Gastrocnemius medialis (tissue), 4 donors: ENCODE results near the gene SRR. TPM values are rescaled to one million over a fixed set of nuclear protein-coding genes. Genes with fewer than 3 reads are reported as not detected.
"Not testable (repeated sequence)": the region's sequence is repeated elsewhere in the genome, so short reads cannot be mapped to it uniquely, and the experiment has no call there.

ENCODE experiments used
- ATAC-seq, 2 donors: fragments of 150-250 bp; one replicate each; pipeline ENCODE4 v1.9.1; 2016
- DNase-seq, 2 donors: peaks; one replicate each; pipeline ENCODE4 v3.0.0-alpha.2; 2019
- H3K27ac ChIP-seq, 4 donors: fragments of 200-600 bp; sonication (generic); 1 replicate in 1 of 4; 2 replicates in 3 of 4; pipeline ENCODE4 v1.5.1; 2016 to 2018; ENCODE audit warnings: mild to moderate bottlenecking in 2 of 4, moderate library complexity in 1 of 4
- H3K27me3 ChIP-seq, 3 donors: fragments of 200-600 bp; sonication (generic) in 2 of 3; 1 replicate in 1 of 3; 2 replicates in 2 of 3; pipeline versions ENCODE4 v1.5.1 to v1.6.0; 2016 to 2019; ENCODE audit warnings: mild to moderate bottlenecking in 1 of 3, moderate library complexity in 1 of 3
- H3K36me3 ChIP-seq, 2 donors: fragments of 200-600 bp; sonication (generic) in 1 of 2; one replicate each; pipeline ENCODE4 v1.5.1; 2017 to 2018
- H3K4me1 ChIP-seq, 2 donors: fragments of 200-600 bp; sonication (generic) in 1 of 2; one replicate each; pipeline ENCODE4 v1.5.1; 2016 to 2017; ENCODE audit warnings: mild to moderate bottlenecking in 2 of 2
- H3K4me3 ChIP-seq, 4 donors: fragments of 200-600 bp; sonication (generic) in 3 of 4; 1 replicate in 1 of 4; 2 replicates in 3 of 4; pipeline ENCODE4 v1.5.1; 2016 to 2019; ENCODE audit warnings: mild to moderate bottlenecking in 2 of 4
- H3K9me3 ChIP-seq, 3 donors: fragments of 200-600 bp; sonication (generic) in 2 of 3; 1 replicate in 1 of 3; 2 replicates in 2 of 3; pipeline ENCODE4 v1.5.1; 2016 to 2019
- POLR2A ChIP-seq, 2 donors: fragments of 450-650 bp; IDR thresholded peaks; one replicate each; pipeline ENCODE4 v1.6.1; 2017; ENCODE audit warnings: antibody characterized with exemption in 2 of 2, mild to moderate bottlenecking in 2 of 2, moderate library complexity in 2 of 2
- in situ Hi-C, 4 donors: fragments of 200-750 bp; cut with MboI; loops; one replicate each; pipeline versions ENCODE4 v1.15.0 to v1.8.0; 2017; ENCODE audit warnings: low sequenced_read_pairs in 4 of 4
- intact Hi-C: fragments of 100-400 bp; cut with DNase I; formaldehyde crosslinking; loops from one replicate; pipeline ENCODE4 v1.15.1; 2023; ENCODE audit warnings: low total_unique reads
- total RNA-seq, 4 donors: library from RNA; depleted of rRNA; stranded (reverse); fragments of >200 nt; gene quantifications; one replicate each; pipeline versions ENCODE4 v1.1.0 to v1.2.3, GENCODE V29; 2016
- TF ChIP-seq, protein P1 (sequence below), 5 experiments: fragments of 450-650 bp in 3 of 5; fragments of 200-600 bp in 2 of 5; sonication (generic) in 2 of 5; IDR thresholded peaks in 4 of 5; conservative IDR thresholded peaks in 1 of 5; 1 replicate in 4 of 5; 2 replicates in 1 of 5; pipeline ENCODE4 v1.5.1; 2016 to 2019; ENCODE audit warnings: antibody characterized with exemption in 5 of 5, mild to moderate bottlenecking in 3 of 5, moderate library complexity in 3 of 5

Gene SRR, protein sequence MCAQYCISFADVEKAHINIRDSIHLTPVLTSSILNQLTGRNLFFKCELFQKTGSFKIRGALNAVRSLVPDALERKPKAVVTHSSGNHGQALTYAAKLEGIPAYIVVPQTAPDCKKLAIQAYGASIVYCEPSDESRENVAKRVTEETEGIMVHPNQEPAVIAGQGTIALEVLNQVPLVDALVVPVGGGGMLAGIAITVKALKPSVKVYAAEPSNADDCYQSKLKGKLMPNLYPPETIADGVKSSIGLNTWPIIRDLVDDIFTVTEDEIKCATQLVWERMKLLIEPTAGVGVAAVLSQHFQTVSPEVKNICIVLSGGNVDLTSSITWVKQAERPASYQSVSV
- total RNA-seq, result 10 to 100 TPM in 2 of 4 donors, 1 to 10 TPM in 2; 3.0 to 20.0 (median 10.7) TPM

- Histone ChIP-seq H3K27me3 (no peaks in the 10 kb centered on the region), H3K36me3 (peaks cover 0 to 21% of the 10 kb centered on the region in 2 donors), H3K27ac (peak within 1 kb of the TSS; percentile 81 to 92 (median 90)), H3K4me1 (peaks cover 11 to 12% of the 10 kb centered on the region in 2 donors), H3K4me3 (peak within 1 kb of the TSS; percentile 66 to 83 (median 79)), H3K9me3 (no peaks in the 10 kb centered on the region)
- in situ Hi-C loops (no loop called here), intact Hi-C loops (loop anchor here (2.0 kb wide), 1 partner anchor 49 kb away; no protein-coding TSS in a partner anchor)
- peak; percentile 78 to 82 for TF ChIP-seq POLR2A (IDR thresholded peaks at IDR 0.05)
- TF ChIP-seq, protein P1, sequence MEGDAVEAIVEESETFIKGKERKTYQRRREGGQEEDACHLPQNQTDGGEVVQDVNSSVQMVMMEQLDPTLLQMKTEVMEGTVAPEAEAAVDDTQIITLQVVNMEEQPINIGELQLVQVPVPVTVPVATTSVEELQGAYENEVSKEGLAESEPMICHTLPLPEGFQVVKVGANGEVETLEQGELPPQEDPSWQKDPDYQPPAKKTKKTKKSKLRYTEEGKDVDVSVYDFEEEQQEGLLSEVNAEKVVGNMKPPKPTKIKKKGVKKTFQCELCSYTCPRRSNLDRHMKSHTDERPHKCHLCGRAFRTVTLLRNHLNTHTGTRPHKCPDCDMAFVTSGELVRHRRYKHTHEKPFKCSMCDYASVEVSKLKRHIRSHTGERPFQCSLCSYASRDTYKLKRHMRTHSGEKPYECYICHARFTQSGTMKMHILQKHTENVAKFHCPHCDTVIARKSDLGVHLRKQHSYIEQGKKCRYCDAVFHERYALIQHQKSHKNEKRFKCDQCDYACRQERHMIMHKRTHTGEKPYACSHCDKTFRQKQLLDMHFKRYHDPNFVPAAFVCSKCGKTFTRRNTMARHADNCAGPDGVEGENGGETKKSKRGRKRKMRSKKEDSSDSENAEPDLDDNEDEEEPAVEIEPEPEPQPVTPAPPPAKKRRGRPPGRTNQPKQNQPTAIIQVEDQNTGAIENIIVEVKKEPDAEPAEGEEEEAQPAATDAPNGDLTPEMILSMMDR (IDR thresholded peaks at IDR 0.05 in 4 of 5, conservative IDR thresholded peaks at IDR 0.05 in 1 of 5), result peak in 1 of 5 experiments; percentile 18
- peak; percentile 93 to 94 for ATAC-seq
- DNase-seq, result peak; percentile 81 to 89
Measured at GRCh38 chr17:2303204-2304188, at the start of gene SRR, which contains the start of gene SMG6. TSS of gene SRR (plus strand) at chr17:2303950. CDS start at chr17:2315561, 11,611 bp downstream. TSS of gene SMG6 (minus strand) at chr17:2303785. CDS start at chr17:2303720, 65 bp downstream.

- H3K27ac ChIP-seq, H3K36me3 ChIP-seq, intact Hi-C loops, H3K9me3 ChIP-seq, H3K27me3 ChIP-seq, ATAC-seq, H3K4me3 ChIP-seq, DNase-seq: not testable (repeated sequence)
- in situ Hi-C loops, result loop anchor here in 2 of 4 donors (25.0 kb wide), 1 partner anchor 347 kb away; no protein-coding TSS in a partner anchor
- H3K4me1 ChIP-seq, result peaks cover 2 to 15% of the 10 kb centered on the region in 2 donors
Measured at GRCh38 chr17:2258830-2259229, 44.9 kb upstream of the SRR start.

DNA sequence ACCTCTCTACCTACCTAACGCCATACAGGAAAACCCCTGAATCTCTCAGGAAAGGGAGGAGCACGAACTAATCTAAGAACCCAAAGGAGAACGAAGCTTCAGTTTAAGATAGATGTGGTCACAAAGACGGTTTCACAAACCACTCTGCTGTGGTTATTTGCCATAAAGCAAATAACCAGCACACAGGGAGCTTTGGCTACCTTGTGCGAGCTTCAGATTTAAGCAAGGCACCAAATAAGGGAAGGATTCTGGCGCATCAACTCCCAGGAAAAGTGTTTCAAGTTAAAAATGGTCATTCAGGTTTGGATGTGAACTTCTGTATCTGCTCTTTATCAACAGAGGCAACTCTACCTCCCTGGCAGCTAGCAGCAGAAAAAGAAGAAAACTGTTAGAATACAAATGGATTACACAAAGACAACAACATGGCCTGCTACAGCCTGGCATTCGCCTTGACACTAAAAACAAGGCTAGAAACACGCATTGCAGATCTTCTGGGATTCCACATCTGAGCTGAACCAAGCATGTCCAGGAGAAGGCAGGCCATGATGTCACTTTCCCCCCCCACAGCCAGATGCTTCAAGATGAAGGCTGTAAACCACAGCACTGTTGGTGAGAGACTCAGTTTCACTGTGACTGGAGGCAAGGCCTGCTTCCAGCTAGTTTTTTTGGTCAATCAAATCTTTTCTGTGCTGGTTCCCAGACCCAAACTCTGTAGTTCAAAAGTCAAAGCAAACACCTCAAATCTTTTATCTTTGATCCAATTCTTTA is 43.8 kb upstream of the SRR start:
- in situ Hi-C loops (loop anchor here in 2 of 4 donors (25.0 kb wide), 1 partner anchor 348 kb away; no protein-coding TSS in a partner anchor), intact Hi-C loops (no loop called here)
- Histone ChIP-seq H3K36me3 (no peaks in the 10 kb centered on the region), H3K27ac (no peak overlapping the region), H3K9me3 (no peaks in the 10 kb centered on the region), H3K27me3 (no peaks in the 10 kb centered on the region), H3K4me3 (no peak overlapping the region), H3K4me1 (peaks cover 10 to 22% of the 10 kb centered on the region in 2 donors)
- TF ChIP-seq, protein P1 (IDR thresholded peaks at IDR 0.05 in 4 of 5, conservative IDR thresholded peaks at IDR 0.05 in 1 of 5), result no peak
- no peak for TF ChIP-seq POLR2A (IDR thresholded peaks at IDR 0.05)
- ATAC-seq (no peak), DNase-seq (no peak)

GRCh38 chr17:2262135-2262587 is 41.6 kb upstream of the SRR start:
- no peak for DNase-seq
- no peak for TF ChIP-seq POLR2A (IDR thresholded peaks at IDR 0.05)
- TF ChIP-seq, protein P1 (IDR thresholded peaks at IDR 0.05 in 4 of 5, conservative IDR thresholded peaks at IDR 0.05 in 1 of 5), result no peak
- Histone ChIP-seq H3K27me3 (no peaks in the 10 kb centered on the region), H3K27ac (no peak overlapping the region), H3K9me3 (no peaks in the 10 kb centered on the region), H3K36me3 (no peaks in the 10 kb centered on the region), H3K4me1 (peaks cover 10 to 22% of the 10 kb centered on the region in 2 donors), H3K4me3 (no peak overlapping the region)
- intact Hi-C loops, result no loop called here
- peak in 1 of 2 donors; percentile 55 for ATAC-seq
- in situ Hi-C loops, result loop anchor here in 2 of 4 donors (25.0 kb wide), 1 partner anchor 350 kb away; no protein-coding TSS in a partner anchor
